Measurements from ENCODE around the gene TSPAN18.

The TSPAN18 gene

DNA sequence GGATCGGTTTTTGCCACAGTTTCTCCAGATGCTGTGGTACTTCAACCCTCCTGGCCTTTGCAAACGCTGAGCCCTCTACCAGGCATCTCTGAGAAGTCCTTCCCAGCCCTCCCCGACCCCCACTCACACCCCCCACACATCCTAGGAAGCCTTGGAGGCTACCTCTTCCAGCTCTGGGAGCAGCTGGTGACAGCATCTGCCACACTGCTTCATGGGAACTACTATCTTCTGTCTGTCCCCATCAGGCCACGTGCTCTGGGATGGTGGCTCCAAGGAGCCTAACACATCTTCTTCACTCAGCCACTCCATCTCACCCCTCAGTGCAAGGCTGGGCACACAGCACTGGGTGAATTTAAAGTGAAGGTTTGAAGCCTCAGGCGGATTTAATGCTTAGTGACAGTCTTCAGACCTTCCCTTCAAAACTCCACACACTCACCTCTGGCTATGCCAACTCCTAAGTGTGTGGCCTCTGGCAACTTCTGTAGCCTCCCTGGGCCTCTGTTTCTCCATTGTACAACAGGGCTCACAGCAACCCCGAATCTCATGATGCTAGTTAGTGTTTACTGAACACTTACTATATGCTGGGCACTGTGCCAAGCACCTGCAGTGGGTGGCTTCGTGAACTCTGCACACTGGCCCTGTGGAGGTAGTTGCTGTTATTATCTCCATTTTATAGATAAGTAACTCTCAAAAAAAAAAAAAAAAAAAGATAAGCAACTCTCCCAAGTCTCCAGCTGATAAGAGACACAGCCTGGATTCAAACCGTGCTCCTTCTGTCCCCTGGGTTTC, 231.2 kb downstream of the TSPAN18 start:
- no peak for DNase-seq (ENCODE audit: low read depth, low spot score)

DNA sequence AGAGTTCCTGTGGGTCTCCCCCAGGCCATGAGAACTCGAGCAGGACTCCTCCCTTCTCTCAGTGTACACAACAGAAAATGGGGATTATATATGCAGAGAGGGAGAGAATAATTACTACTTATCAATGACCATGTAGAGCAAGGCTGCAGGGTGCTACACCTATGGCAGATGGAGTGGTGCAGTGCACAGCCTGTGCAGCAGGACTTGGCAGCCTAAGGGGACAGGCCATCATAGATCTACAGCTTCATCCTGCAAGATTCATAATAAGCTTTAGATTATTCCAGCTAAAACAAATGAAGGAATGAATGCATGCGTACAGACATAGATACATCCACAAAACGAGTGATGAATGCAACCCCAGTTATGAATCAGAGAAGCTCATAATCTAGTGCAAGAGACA, 232.3 kb downstream of the TSPAN18 start:
- DNase-seq (ENCODE audit: low read depth, low spot score), result no peak

DNA sequence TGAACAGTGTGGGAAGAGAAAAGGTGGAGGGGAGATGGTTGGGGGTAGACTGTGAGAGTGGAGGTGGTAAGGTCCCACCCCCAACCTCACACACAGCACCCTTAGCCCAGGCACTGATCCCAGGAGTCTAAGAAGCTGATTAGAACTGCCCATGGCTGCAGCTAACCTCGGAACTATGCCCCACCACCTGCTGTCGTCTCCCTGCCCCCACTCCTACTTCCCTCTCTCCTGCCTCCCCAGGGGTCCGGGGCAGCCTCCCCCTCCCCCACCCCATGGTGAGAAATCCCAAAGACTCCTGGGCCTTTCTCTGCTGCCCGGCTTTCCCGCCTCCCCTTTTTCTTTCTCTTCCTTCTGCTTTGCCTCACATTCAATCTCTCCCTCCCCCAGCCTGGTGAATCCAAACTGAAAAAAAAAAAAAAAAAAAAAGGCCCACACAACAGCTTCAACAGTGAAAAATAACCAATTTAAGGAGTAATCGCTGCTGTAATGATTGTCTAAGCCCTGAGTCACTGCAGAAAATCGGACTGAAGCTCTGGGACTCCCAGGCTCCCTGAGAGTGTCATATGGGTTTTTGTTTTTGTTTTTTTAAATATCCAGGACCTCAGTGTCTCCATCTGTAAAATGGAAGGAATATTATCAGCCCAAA, 233.6 kb downstream of the TSPAN18 start:
- no peak for DNase-seq (ENCODE audit: low read depth, low spot score)

DNA sequence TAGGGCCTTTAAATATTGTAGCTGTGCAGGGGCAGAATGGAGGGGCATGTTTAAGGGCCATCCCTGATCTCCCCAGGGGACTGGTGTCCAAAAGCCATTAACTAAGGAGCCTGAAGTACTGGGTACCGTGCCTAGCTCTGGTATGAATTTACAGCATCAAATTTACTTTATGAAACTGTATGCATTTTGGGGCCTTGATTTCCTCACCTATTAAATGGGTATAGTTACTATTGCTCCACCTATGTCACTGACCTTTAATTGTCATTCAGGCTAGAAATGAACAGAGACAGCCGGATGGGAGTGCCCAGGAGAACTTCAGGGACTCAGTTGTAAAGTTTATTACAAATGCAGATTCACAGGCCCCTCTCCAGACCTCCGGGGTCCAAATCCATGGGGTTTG, 235.7 kb downstream of the TSPAN18 start:
- DNase-seq (ENCODE audit: low read depth, low spot score), result no peak

DNA sequence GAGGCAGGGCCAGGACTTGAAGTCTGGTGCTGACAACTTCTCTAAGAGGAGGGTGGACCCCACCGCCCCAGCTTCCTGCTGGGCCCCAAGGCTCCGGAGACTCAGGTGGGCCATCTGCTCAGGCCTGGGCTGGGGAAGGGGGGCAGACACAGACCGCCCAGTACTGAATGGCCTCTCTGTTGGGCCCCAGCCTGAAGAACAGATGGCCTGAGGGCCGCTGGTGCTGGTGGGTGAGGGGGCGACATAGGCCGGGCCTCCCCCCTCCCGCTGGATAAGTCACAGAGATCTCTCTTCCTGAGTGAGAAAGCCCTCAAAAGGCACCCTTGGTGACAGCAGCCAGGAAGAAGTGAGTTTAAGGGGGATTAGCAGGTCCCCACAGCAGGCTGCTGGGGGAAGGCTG, 236.4 kb downstream of the TSPAN18 start:
- DNase-seq (ENCODE audit: low read depth, low spot score), result no peak

DNA sequence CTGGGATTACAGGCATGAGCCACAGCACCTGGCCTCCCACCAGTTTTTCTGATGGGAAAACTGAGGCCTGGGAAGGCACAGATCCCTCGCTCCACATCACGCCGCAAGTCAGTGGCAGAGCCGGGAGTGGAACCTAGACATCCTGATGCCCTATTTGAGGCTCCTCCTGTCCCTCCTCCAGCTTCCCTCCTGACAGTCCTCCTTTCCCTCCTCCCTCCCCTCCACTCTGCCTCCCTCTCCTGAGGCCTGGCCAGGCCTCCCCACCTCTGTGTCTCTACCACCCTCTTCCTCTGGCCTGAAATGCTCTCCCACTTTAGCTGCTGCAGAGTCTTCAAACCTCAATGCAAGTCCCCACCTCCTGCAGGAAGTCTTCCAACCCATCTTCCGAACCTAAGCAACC, 237.2 kb downstream of the TSPAN18 start:
- DNase-seq (ENCODE audit: low read depth, low spot score), result no peak

DNA sequence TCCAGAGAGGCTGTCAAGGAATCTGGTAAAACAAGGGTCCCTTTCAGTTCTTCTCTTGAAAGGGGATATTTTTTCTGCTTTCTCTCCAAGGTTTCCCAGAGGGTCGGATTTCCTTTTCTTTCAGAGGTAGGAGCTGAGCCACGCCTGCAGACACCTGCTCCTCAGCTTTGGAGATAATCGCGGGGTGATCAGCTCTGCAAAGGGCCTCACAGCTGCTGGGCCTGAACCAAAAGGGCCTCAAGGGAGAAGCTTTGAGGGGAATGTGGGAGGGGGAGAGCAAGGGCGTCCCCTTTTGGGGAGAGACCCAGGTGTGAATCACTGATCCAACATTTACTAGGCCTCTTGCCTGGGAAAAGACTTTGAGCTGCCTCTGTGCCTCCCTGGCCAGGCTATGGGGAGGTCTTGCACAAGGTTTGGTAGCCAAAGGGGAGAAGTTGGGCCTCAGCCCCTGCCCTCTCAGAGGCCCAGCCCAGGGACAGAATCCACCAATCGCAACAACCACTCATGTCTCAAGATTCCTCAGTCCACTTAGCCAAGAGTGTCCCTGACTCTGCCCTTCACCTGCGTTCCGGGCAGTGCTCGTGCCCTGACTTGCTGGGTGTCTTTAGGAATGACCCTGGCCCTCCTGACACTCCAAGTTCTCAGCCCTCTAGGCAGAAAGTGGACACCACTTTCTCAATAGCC, 237.9 kb downstream of the TSPAN18 start:
- DNase-seq (ENCODE audit: low read depth, low spot score), result no peak

DNA sequence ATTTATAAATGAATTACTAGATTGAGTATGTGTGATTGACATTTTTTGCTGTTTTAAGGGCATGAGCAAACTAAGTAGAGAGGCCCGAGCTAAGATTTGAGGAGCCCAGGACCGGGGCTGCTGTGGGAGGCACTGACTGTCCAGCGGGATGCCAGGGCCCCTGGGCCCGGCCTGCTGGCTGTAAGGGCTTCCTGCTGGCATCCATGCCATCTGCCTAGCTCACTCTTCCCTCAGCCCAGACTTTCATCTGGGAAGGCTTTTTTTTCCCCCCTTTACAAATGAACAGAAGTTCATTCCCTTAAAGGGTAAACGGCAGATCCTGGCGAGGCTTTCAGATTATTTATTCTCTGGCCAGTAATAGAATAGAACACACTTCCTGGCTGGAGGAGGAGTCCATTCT, 239.9 kb downstream of the TSPAN18 start:
- DNase-seq (ENCODE audit: low read depth, low spot score), result no peak

DNA sequence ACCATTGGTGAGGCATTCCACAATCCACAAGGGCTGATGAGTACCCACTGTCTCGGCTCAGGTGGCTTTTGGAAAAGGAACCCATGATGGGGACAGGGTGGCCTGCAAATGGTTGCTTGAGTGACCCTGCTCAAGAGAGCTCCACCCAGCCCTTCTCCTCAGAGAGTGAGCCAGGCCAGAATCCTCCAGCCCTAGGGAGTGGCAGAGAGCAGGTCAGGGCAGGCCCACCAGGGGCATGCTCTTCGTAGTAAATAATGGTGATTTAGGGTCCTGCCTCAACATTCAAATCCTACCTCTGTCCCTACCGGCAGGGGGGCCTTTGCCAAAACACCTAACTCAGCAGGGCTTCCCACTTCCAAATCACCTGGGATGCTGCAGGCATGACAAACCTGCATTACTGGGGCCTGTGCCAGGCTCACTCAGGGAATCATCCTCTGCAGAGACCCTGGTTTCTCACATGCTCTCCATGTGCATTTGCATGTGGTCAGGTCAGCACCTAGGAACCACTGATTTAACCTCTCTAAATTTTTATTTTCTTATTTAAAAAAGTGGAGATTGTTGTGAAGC, 241.3 kb downstream of the TSPAN18 start:
- no peak for DNase-seq (ENCODE audit: low read depth, low spot score)

DNA sequence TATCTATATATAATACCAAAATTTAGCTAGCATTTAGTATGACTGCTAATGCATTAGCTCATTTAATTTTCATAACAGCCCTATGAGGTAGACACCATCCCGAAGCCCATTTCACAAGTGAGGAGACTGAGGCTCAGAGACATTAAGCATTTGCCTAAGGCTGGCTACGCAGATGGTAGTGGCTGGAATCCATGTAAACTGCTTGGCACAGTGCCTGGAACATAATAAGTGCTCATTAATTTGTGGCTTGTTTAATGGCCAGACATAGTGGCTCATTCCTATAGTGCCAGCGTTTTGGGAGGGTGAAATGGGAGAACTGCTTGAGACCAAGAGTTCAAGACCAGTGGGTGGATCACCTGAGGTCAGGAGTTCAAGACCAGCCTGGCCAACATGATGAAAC, 241.7 kb downstream of the TSPAN18 start:
- DNase-seq (ENCODE audit: low read depth, low spot score), result no peak

DNA sequence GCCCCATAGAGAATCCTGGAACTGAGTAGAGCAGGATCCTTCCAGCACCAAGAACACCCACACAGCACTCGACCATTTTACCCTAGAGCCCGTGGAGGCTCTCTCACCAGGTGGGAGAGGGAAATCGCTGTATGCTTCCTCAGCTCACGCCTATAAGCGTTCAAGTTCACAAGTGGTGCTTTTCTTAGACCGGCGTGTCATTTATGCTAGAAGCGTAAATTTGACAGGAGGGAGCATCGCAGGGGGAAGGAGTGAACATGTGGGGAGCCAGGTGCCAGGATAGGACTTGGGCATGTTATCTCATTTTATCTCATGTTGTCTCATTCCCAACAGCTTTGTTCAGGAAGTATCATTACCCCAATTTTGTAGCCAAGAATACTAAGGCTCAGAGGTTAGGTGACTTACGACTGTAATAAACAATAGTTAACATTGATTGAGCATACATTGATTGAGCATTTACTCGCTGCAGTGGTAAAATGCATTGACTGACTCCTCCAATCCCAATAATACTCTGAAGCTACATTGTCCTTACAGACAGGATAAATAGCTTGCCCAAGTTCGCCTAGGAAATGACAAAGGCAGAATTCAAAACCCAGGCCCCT, 243.0 kb downstream of the TSPAN18 start:
- no peak for DNase-seq (ENCODE audit: low read depth, low spot score)

DNA sequence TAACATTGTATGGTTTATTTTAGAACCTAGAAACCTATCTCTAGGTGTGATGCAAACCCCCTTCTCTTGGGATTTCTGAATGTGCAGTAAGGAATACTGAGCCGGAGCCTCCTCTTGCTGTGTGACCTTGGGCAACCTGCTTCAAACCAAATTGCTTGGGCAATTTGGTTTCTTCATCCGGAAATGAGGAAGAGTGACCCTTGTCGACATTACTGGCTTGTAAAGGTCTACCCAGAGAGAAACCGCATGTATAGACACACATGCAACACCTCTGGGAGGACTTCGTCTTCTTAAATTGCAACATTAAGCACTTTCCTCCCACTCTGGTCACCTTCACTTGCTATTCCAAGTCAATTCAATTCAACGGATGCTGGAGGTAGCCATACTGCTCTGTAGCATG, 243.5 kb downstream of the TSPAN18 start:
- no peak for DNase-seq (ENCODE audit: low read depth, low spot score)

DNA sequence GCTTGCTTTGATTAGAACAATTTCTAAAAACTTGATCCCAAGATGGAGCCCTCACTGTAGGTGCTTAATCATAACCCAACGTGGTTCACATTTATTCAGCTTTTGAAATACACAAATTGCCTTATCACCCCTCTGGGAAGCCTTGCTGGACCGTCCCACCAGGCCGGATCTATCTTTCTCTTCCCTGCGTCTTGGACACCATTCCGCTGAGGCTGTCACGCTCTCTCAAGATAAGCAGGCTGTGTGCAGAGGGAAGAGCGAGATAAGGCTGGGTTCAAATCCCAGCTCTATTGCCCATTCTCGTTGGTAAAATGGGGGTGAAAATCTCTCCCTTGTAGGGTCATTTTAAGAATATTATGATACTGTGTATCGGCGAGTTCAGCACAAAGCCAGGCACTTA, 244.4 kb downstream of the TSPAN18 start:
- DNase-seq (ENCODE audit: low read depth, low spot score), result no peak

DNA sequence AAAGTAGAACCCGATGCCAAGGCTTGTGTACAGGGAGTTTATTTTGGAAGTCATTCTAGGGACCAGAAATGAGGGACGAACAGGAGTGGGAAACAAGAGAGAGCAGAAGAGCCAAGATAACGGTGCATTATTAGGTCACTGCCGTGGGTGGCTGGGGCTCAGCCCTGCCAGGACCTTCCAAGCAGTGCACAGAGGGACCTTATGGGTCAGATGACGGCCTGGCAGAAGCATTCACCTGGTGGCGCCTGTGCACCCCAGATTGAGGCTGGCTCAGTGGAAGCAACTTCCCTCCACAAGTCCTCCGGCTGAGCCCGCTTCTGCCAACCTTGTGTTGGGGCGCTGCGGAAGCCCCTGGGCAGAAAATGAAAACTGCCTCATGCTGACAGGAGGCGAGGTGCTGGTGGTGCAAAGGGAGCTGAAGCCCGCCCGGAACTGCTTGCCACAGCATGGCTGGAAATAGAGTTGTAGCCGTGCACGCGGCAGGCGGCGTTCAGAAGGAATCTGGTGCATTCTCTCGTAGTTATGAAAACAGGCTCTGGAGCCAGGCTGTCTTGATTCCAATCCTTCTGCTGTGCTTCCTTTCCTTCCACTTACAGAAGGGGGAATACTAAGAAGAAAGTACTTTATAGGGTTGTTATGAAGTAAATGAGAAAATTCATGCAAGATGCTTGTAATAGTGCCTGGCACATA, 246.1 kb downstream of the TSPAN18 start:
- DNase-seq (ENCODE audit: low read depth, low spot score), result no peak

DNA sequence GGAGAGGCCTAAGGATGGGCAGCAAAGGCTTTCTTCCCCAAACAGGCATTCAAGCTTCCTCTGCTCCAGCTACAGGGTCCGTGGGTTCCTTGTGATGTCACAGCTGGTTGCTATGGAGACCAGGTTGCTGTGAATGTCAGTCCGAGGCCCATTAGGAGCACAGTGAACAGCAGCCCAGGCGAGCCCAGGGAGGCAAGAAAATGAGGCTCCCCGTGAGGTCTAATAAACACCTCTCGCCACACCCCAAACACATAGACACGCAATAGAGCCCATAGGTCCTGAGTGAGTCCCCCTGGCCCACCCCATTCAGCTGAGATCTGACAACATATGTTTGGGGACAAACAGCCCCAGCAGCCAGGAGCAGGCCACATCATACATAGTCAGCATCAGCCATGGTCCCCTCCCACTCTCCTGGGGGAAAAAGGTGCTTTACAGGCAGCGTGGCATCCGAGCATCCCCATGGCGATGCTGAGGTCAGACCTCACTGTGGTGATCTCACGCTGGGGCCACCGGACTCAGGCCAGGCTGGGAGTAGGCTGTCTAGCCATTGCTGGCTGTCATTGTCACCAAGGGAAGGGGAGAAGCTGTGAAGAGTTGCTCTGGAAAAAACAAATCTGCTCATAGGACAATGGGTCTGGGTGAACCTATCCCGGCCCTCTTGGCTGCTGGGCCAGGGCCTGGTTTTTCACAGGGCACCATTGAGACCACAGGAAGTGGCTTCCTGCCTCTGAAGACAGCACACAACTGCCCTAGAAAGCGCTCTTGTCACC, 247.1 kb downstream of the TSPAN18 start:
- no peak for DNase-seq (ENCODE audit: low read depth, low spot score)

DNA sequence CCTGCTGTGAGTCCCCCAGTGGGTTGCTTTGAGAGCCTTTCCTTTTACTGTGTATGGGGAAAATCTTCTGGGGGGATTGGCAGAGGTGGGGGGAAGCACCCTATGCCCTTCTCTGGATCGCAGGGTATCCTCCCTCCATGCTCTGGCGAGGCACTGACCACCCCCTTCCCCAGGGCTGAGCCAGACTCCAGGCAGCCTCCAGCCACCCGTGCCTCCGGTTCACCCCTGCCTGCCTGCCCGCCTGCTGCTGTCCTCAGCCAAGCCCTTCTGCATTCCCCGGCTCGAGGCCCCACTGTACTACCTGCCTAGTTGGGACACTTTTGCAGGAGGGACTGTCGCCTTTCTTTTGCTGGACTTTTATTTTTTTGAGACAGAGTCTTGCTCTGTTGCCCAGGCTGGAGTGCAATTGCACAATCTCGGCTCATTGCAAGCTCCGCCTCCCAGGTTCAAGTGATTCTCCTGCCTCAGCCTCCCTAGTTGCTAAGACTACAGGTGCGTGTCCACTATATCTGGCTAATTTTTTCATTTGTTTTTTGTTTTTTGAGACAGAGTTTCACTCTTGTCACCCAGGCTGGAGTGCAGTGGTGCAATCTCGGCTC, 247.7 kb downstream of the TSPAN18 start:
- no peak for DNase-seq (ENCODE audit: low read depth, low spot score)

DNA sequence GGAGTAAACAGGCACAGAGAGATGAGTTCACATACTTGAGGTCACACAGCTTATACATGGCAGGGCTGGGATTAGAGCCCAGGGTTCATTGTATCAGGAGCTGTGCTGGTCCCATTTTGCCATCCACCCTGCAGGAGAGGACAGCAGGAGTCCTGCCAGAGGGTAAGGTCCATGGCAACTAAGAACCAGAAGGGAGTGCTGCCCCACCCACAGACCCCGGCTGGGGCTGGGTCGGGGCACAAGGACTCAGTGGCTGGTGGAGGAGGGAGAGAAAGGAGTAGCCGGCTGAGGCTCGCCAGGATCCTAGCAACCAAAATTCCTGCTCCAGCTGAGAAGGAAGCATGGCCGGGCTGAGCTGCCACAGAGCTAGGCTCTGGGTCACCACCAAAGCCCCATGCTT, 249.8 kb downstream of the TSPAN18 start:
- no peak for DNase-seq (ENCODE audit: low read depth, low spot score)

DNA sequence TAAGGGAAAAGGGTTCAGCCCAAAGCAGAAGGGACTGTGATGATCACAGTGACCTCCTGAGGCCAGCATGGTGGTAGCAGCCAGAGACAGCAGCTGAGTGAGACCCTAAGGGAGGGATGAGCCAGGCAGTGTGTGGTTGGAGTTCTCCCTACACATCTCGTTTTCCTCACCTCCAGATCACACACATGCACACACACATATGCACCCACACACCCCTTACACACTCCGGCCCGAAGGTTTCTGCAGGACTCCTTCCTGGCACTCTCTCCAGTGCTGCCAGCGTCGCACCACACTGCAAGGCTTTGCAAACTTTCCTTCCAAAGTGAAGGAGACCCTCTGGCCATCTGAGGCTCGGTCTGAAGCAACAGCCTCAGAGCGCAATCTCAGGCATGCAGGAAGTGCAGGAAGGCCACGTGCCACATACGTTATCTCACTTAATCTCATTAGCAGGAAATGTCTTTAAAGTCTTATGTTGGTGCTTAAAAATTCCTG, 250.8 kb downstream of the TSPAN18 start:
- no peak for DNase-seq (ENCODE audit: low read depth, low spot score)

DNA sequence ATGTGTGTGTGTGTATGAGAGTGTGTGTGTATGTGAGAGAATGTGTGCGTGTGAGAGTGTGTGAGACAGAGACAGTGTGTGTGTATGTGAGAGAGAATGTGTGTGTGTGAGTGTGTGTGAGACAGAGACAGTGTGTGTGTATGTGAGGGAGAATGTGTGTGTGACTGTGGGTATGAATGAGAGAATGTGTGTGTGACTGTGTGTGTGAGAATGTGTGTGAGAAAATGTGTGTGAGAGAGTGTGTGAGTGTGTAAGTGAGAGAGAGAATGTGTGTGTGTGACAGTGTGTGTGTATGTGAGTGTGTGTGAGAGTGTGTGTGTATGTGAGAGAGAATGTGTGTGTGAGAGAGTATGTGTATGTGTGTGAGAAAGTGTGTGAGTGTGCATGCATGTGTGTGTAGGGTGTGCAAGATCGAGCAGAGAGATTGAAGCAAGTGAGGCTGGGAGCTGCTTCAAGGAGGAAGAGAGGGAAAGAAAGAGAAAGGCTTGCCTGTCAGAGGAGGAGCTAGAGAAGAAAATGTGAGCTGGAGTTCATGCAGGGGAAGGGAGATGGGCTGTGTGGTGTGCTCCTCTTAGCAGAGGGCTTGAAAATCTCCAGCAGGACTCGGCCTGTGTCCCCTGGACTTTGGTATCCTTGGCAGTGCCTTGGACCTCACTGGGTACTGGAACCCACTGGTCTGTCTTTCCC, 251.7 kb downstream of the TSPAN18 start:
- DNase-seq (ENCODE audit: low read depth, low spot score), result no peak

DNA sequence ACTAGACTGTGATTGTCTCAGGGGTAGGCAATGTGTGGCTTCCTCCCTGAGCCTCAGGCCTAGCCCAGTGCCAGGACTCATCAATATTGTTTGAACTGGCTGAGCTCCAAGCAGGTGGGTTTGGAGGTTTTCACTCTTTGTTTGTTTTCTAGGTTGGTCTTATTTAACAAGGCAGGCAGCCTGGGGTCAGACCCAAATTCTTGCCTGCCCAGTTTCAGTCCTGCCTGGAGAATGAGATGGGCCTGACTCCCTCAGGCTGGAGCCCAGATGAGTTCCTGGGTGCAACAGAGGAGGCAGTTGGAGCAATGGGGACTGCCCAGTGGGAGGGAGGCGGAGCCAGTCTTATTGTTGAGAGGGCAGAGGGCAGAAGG, 252.2 kb downstream of the TSPAN18 start:
- DNase-seq (ENCODE audit: low read depth, low spot score), result no peak
